ENCODE data around the gene ACTN2.
A peak's percentile ranks its signal among the peaks of the same experiment; 100 is the strongest.

The ACTN2 gene

DNA sequence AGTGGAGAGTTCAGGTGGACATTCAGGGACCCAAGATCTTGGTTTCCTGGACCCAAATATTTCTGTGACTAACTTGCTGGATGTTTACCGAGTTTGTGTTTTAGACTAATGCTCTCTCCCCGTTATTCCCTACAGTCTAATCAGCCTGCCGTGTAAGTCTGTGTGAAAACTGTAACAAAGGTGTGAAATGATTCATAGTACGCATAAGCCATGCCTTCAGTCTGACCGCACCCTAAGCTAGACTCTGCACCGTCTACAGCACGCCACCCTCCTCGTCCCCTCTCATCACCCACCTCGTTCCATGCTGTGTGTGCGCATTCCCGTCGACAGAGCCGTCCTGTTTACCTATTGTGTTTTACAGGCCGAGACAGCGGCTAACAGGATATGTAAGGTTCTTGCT lies 50.5 kb downstream of the ACTN2 start:
- FAIRE-seq = no peak
- DNase-seq (ENCODE audit: insufficient read length, low spot score) = no peak
- TF ChIP-seq, protein P1, sequence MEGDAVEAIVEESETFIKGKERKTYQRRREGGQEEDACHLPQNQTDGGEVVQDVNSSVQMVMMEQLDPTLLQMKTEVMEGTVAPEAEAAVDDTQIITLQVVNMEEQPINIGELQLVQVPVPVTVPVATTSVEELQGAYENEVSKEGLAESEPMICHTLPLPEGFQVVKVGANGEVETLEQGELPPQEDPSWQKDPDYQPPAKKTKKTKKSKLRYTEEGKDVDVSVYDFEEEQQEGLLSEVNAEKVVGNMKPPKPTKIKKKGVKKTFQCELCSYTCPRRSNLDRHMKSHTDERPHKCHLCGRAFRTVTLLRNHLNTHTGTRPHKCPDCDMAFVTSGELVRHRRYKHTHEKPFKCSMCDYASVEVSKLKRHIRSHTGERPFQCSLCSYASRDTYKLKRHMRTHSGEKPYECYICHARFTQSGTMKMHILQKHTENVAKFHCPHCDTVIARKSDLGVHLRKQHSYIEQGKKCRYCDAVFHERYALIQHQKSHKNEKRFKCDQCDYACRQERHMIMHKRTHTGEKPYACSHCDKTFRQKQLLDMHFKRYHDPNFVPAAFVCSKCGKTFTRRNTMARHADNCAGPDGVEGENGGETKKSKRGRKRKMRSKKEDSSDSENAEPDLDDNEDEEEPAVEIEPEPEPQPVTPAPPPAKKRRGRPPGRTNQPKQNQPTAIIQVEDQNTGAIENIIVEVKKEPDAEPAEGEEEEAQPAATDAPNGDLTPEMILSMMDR (IDR thresholded peaks at IDR 0.05; ENCODE audit: insufficient read depth, missing control alignments) = no peak

DNA sequence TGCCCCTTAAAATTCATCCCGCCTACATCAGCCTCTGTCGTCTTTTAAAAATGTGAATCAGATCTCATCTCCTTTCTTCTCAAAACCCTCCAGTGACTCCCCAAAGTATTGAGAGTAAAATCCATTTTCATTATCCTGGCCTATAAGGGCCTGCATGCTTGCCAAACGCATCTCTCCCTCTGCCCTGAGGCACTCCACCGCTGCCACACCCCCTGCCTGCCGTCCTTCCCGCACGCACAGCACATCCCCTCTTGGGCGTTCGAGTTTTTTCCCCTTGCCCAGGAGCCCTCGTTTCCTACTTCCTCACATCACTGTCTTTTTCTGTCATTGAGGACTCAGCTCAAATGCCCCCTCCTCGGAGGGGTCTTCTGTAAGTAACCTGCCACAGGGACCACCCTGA lies 55.5 kb downstream of the ACTN2 start:
- no peak for FAIRE-seq
- DNase-seq (ENCODE audit: insufficient read length, low spot score) = no peak
- TF ChIP-seq, protein P1 (IDR thresholded peaks at IDR 0.05; ENCODE audit: insufficient read depth, missing control alignments) = no peak

DNA sequence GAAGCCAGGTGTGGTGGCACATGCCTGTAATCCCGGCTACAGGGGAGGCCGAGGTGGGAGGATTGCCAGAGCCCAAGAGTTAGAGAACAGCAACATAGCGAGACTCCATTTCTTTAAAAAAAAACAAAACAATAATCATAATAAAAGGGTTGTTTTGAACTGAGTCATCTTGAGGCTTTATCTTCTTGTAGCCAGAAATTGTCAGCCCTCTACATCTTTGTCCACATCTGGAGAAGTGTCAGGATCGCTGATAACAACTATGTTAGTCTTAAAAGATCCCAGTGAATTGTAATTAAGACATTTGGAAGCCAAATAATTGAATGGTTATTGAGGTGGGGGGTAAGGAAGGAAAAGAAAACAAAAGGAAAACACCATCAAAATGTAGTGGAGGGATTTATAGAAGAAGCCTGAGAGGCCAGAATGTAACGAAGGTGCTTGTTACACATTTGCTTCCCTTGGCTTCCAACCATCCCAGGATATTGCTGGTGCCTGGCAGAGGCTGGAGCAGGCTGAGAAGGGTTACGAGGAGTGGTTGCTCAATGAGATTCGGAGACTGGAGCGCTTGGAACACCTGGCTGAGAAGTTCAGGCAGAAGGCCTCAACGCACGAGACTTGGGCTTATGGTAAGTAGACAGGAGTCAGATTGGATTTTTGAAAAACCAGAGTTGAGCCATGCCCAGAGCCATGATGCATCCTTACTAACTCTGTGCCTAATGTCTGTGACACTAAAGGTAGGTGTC lies 56.3 kb downstream of the ACTN2 start:
- DNase-seq (ENCODE audit: insufficient read length, low spot score) = no peak
- TF ChIP-seq, protein P1 (IDR thresholded peaks at IDR 0.05; ENCODE audit: insufficient read depth, missing control alignments) = no peak
- no peak for FAIRE-seq

DNA sequence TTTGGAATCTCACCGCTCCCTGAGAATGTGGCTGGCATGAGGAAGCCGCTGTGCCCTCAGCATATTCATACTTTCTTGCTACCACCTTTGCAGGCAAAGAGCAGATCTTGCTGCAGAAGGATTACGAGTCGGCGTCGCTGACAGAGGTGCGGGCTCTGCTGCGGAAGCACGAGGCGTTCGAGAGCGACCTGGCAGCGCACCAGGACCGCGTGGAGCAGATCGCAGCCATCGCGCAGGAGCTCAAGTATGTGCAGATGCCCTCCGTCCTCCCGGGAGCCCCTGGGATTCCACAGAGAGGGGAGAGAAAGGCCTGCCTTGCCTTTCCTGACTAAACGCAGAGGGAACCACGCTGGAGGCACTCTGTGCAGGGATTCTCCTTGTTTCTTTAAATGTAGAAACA lies 58.2 kb downstream of the ACTN2 start:
- no peak for DNase-seq (ENCODE audit: insufficient read length, low spot score)
- no peak for FAIRE-seq
- TF ChIP-seq, protein P1 (IDR thresholded peaks at IDR 0.05; ENCODE audit: insufficient read depth, missing control alignments) = no peak

DNA sequence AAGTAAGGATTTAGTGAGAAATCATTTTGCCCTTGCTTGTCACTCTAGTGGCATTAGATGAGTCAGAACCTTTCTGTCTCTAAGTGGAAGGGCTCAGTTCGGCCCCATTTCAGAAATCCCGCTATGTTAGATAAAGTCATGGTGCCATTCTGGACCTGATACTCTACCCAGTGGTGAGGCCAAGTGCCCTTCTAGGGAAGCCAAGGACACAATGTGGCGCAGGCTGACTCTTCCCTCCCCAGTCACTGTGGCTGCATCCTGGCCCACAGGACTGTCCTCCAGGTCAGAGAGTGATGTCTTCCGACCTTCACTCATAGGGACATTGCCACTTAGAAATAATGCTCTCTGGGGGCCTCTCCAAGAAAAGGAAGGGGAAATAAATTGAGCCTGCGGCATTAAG lies 60.5 kb downstream of the ACTN2 start:
- FAIRE-seq (no peak), DNase-seq (ENCODE audit: insufficient read length, low spot score) (no peak)
- TF ChIP-seq, protein P1 (IDR thresholded peaks at IDR 0.05; ENCODE audit: insufficient read depth, missing control alignments) = no peak

DNA sequence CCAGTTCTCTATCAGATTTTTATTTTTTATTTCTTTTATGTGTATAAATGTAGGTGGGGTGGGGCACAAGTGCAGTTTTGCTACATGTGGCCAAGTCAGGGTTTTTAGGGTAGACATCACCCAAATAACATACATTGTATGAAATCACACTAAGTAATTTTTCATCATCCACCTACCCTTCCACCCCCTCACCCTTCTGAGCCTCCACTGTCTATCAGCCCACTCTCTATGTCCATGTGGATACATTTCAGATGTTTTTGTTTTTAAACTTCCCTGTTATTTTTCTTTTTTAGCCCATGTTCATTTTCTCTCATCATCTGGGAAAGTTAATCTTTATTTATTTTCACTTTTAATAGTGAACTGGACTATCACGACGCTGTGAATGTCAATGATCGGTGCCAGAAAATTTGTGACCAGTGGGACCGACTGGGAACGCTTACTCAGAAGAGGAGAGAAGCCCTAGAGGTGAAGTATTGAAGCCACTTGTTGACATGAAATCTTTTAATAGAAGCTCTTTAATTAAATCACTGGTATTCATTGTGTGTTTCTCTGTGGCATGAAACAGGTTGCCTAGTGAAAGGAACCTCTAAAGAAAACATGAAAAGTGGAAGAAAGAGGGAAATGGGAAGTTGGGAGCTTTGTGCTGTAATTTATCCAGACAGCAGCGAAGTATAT lies 61.1 kb downstream of the ACTN2 start:
- TF ChIP-seq, protein P1 (IDR thresholded peaks at IDR 0.05; ENCODE audit: insufficient read depth, missing control alignments) = no peak
- FAIRE-seq = no peak

DNA sequence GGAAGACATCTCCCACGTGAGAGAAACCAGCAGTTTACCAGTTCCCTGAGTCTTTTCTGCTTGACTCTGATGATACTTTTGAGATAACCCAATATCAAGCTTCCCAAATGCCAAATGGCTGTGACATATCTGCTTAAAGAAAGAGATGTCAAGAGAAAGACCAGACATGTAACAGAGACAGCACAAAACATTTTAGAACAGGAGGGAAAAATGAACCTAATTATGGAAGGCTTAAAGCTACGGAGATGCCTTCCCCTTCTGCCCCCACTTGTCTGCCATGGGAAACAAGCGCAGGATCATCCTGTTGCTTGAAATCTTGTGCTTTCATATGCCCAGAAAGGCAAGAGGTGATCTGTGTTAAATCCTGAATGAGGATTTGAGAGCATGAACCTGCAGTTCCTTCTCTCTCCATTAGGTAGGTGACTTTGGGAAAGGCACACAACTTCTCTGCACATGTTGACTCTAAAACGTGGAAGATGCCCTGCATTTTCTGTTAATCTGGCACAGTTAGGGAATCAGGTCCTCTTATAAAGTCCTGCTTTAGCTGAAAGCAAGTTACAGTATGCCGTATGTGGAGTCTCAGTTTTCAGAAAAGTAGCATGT lies 62.1 kb downstream of the ACTN2 start:
- DNase-seq (ENCODE audit: insufficient read length, low spot score) (no peak), FAIRE-seq (peak; percentile 72)
- TF ChIP-seq, protein P1 (IDR thresholded peaks at IDR 0.05; ENCODE audit: insufficient read depth, missing control alignments) = no peak

More for the DNA sequence above, 61.1 kb downstream of the ACTN2 start:
- no peak for DNase-seq (ENCODE audit: insufficient read length, low spot score)

Data from D721Med (cell line).